MCF 10A (cell line): ENCODE results near the gene GALNT4. TPM values are rescaled to one million over a fixed set of nuclear protein-coding genes. Genes with fewer than 3 reads are reported as not detected.

Experiments
- BruUV-seq: library from RNA; stranded (reverse); fragments of 400-500 nt; replicated peaks from 2 replicates; lab custom pipeline; 2021; lab: Mats Ljungman, UMichigan
- CTCF ChIA-PET: fragments of 300-600 bp; sonication (Branson Sonifier 250); formaldehyde crosslinking; extraction: SDS; loops from one replicate; lab custom pipeline; 2021; ENCODE audit warnings: antibody characterized with exemption, inconsistent platforms; lab: Yijun Ruan, JAX
- POLR2A ChIA-PET: fragments of 300-600, 350-650 bp; sonication (Branson Sonifier 250); formaldehyde crosslinking; extraction: SDS; loops from one replicate; lab custom pipeline; 2020; ENCODE audit warnings: antibody characterized with exemption, inconsistent platforms; lab: Yijun Ruan, JAX
- DNase-seq: peaks from one replicate; pipeline ENCODE4 v3.0.0-alpha.2; 2018; ENCODE audit not compliant: unreplicated experiment
- H3K27ac Mint-ChIP-seq: one replicate; pipeline ENCODE4 v1.8.0; 2022; ENCODE audit warnings: mild to moderate bottlenecking, low read depth, mixed read lengths; ENCODE audit not compliant: unreplicated experiment
- H3K27me3 Mint-ChIP-seq: one replicate; pipeline ENCODE4 v1.8.0; 2022; ENCODE audit warnings: mixed read lengths; ENCODE audit not compliant: insufficient read depth, unreplicated experiment
- H3K36me3 Mint-ChIP-seq: one replicate; pipeline ENCODE4 v1.8.0; 2022; ENCODE audit warnings: mild to moderate bottlenecking, moderate library complexity, mixed read lengths; ENCODE audit not compliant: insufficient read depth, unreplicated experiment
- H3K4me1 Mint-ChIP-seq: one replicate; pipeline ENCODE4 v1.8.0; 2022; ENCODE audit warnings: mixed read lengths; ENCODE audit not compliant: insufficient read depth, unreplicated experiment
- H3K4me3 Mint-ChIP-seq: one replicate; pipeline ENCODE4 v1.8.0; 2022; ENCODE audit warnings: mild to moderate bottlenecking, moderate library complexity, mixed read lengths; ENCODE audit not compliant: unreplicated experiment
- H3K9me3 Mint-ChIP-seq: one replicate; pipeline ENCODE4 v1.8.0; 2022; ENCODE audit warnings: mixed read lengths; ENCODE audit not compliant: unreplicated experiment
- intact Hi-C: fragments of 100-400 bp; cut with micrococcal nuclease; formaldehyde crosslinking; loops from 2 replicates; pipeline ENCODE4 v1.14.1; 2022
- total RNA-seq: library from RNA; stranded (reverse); gene quantifications from 2 replicates; pipeline ENCODE4 v1.2.3, GENCODE V29; 2022
- TF ChIP-seq, protein P1 (sequence below): fragments of 200-600 bp; IDR thresholded peaks from one replicate; pipeline ENCODE4 v1.8.0; 2022; ENCODE audit warnings: antibody characterized with exemption, mild to moderate bottlenecking; ENCODE audit not compliant: unreplicated experiment

The GALNT4 gene
- total RNA-seq, 1 experiment from 2014 or later: 2.8 TPM

DNA sequence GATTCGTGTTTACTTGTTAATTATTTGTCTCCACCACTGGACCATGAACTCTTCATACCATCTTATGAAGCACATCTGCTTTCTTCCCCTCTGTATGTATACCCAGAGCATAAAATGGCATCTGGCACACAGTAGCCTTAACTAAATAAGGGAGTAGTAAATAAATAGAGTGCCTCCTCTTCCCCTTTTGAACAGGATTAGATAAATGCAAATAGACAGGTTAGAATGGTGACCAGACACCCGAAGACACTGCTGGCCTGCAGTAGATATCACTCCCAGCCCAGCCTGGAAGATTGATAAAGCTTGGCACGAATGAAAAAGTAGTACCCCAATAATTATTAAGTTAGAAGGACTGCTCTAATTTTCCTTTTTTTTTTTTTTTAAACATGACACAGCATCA is 6.9 kb downstream of the GALNT4 start:
- H3K27ac Mint-ChIP-seq: no peak overlapping the region
- peaks cover 23% of the 10 kb centered on the region for H3K4me1 Mint-ChIP-seq
- H3K4me3 Mint-ChIP-seq: no peak overlapping the region
- ChIA-PET POLR2A (no interaction called here), CTCF (interaction anchor here (1.2 kb wide), 1 partner anchor 47 kb away, joined by 4 read pairs; no protein-coding TSS in a partner anchor)
- no peaks in the 10 kb centered on the region for H3K27me3 Mint-ChIP-seq
- H3K9me3 Mint-ChIP-seq: no peaks in the 10 kb centered on the region
- intact Hi-C loops: no loop called here
- TF ChIP-seq, protein P1, sequence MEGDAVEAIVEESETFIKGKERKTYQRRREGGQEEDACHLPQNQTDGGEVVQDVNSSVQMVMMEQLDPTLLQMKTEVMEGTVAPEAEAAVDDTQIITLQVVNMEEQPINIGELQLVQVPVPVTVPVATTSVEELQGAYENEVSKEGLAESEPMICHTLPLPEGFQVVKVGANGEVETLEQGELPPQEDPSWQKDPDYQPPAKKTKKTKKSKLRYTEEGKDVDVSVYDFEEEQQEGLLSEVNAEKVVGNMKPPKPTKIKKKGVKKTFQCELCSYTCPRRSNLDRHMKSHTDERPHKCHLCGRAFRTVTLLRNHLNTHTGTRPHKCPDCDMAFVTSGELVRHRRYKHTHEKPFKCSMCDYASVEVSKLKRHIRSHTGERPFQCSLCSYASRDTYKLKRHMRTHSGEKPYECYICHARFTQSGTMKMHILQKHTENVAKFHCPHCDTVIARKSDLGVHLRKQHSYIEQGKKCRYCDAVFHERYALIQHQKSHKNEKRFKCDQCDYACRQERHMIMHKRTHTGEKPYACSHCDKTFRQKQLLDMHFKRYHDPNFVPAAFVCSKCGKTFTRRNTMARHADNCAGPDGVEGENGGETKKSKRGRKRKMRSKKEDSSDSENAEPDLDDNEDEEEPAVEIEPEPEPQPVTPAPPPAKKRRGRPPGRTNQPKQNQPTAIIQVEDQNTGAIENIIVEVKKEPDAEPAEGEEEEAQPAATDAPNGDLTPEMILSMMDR: no peak
- BruUV-seq: no TSS peak
- H3K36me3 Mint-ChIP-seq: peaks cover 7% of the 10 kb centered on the region
- DNase-seq: no peak

GRCh38 chr12:89516633-89517032 is 8.0 kb downstream of the GALNT4 start:
- no TSS peak for BruUV-seq
- POLR2A ChIA-PET: interaction anchor here (0.7 kb wide), 1 partner anchor 235 kb away, joined by 4 read pairs; no protein-coding TSS in a partner anchor

GRCh38 chr12:89514751-89515150 is 9.8 kb downstream of the GALNT4 start:
- Mint-ChIP-seq H3K27me3 (no peaks in the 10 kb centered on the region), H3K9me3 (no peaks in the 10 kb centered on the region), H3K36me3 (no peaks in the 10 kb centered on the region), H3K27ac (no peak overlapping the region), H3K4me1 (peaks cover 7% of the 10 kb centered on the region), H3K4me3 (no peak overlapping the region)
- POLR2A ChIA-PET: no interaction called here
- no TSS peak for BruUV-seq
- DNase-seq: no peak
- TF ChIP-seq, protein P1: no peak
- CTCF ChIA-PET: interaction anchor here (0.9 to 1.0 kb wide), 2 partner anchors 12 to 15 kb away, joined by 6 to 7 read pairs; no protein-coding TSS in a partner anchor
- intact Hi-C loops: no loop called here

More at GRCh38 chr12:89516633-89517032, 8.0 kb downstream of the GALNT4 start:
- TF ChIP-seq, protein P1: no peak
- CTCF ChIA-PET: interaction anchor here (0.5 to 0.7 kb wide), 2 partner anchors 938 to 1424 kb away, joined by 3 read pairs; no protein-coding TSS in a partner anchor
- DNase-seq: no peak
- H3K27ac Mint-ChIP-seq: no peak overlapping the region
- no peaks in the 10 kb centered on the region for H3K9me3 Mint-ChIP-seq
- H3K4me3 Mint-ChIP-seq: no peak overlapping the region
- peaks cover 1% of the 10 kb centered on the region for H3K36me3 Mint-ChIP-seq
- peaks cover 12% of the 10 kb centered on the region for H3K4me1 Mint-ChIP-seq
- intact Hi-C loops: no loop called here
- H3K27me3 Mint-ChIP-seq: no peaks in the 10 kb centered on the region

GRCh38 chr12:89513544-89513943 is 11.1 kb downstream of the GALNT4 start:
- ChIA-PET POLR2A (interaction anchor here (1.7 to 1.9 kb wide), 3 partner anchors 9 to 17 kb away, joined by 3 to 8 read pairs (median 7); partner anchors contain the start of gene GALNT4), CTCF (interaction anchor here (1.0 to 1.6 kb wide), 2 partner anchors 9 to 16 kb away, joined by 3 to 4 read pairs; no protein-coding TSS in a partner anchor)
- TF ChIP-seq, protein P1: no peak
- no peaks in the 10 kb centered on the region for H3K9me3 Mint-ChIP-seq
- H3K4me3 Mint-ChIP-seq: no peak overlapping the region
- H3K27ac Mint-ChIP-seq: no peak overlapping the region
- no peak for DNase-seq
- no peaks in the 10 kb centered on the region for H3K36me3 Mint-ChIP-seq
- H3K4me1 Mint-ChIP-seq: peaks cover 3% of the 10 kb centered on the region
- no TSS peak for BruUV-seq
- intact Hi-C loops: no loop called here
- H3K27me3 Mint-ChIP-seq: no peaks in the 10 kb centered on the region
